GM23338 (cell line): ENCODE data around the gene RGS2. TPM values are rescaled to one million over a fixed set of nuclear protein-coding genes. Genes with fewer than 3 reads are reported as not detected.

ENCODE experiments used
- ATAC-seq: fragments of 200-7000 bp; cut with Tn5 transposase; 3 replicates; pipeline ENCODE4 v1.9.1; 2020
- DNase-seq: peaks from one replicate; pipeline ENCODE4 v3.0.0-alpha.2; 2015; ENCODE audit warnings: low spot score
- H2AFZ ChIP-seq: fragments of 200-600 bp; sonication (generic); 2 replicates; pipeline ENCODE4 v1.8.0; 2016; ENCODE audit warnings: antibody characterized with exemption, mild to moderate bottlenecking, moderate library complexity
- H3F3A ChIP-seq: fragments of 200-600 bp; sonication (generic); replicated peaks from 2 replicates; pipeline ENCODE4 v1.8.0; 2017; ENCODE audit warnings: antibody characterized with exemption, mixed run types, low read depth
- H3K27ac ChIP-seq: fragments of 200-600 bp; sonication (generic); 2 replicates; pipeline ENCODE4 v1.6.1; 2016; ENCODE audit warnings: low read depth
- H3K27me3 ChIP-seq: fragments of 200-600 bp; sonication (generic); 2 replicates; pipeline ENCODE4 v1.8.0; 2016; ENCODE audit warnings: mild to moderate bottlenecking, mixed run types, moderate library complexity; ENCODE audit not compliant: insufficient read depth
- H3K36me3 ChIP-seq: fragments of 200-600 bp; sonication (generic); 2 replicates; pipeline ENCODE4 v1.8.0; 2016; ENCODE audit warnings: mild to moderate bottlenecking; ENCODE audit not compliant: insufficient read depth
- H3K4me1 ChIP-seq: fragments of 200-600 bp; sonication (generic); 2 replicates; pipeline ENCODE4 v1.8.0; 2016; ENCODE audit warnings: mild to moderate bottlenecking, moderate library complexity; ENCODE audit not compliant: insufficient read depth
- H3K4me2 ChIP-seq: fragments of 200-600 bp; sonication (generic); 2 replicates; pipeline ENCODE4 v1.7.1; 2017; ENCODE audit warnings: mixed run types
- H3K4me3 ChIP-seq: fragments of 200-600 bp; sonication (generic); 2 replicates; pipeline ENCODE4 v1.6.1; 2016; ENCODE audit warnings: mixed run types
- H3K79me2 ChIP-seq: fragments of 200-600 bp; sonication (generic); replicated peaks from 2 replicates; pipeline ENCODE4 v1.8.0; 2017; ENCODE audit warnings: mild to moderate bottlenecking; ENCODE audit not compliant: insufficient read depth
- H3K9me2 ChIP-seq: fragments of 200-600 bp; sonication (generic); 2 replicates; pipeline ENCODE4 v1.8.0; 2017; ENCODE audit not compliant: insufficient read depth
- H4K20me1 ChIP-seq: fragments of 200-600 bp; sonication (generic); replicated peaks from 2 replicates; pipeline ENCODE4 v1.8.0; 2017; ENCODE audit warnings: mild to moderate bottlenecking; ENCODE audit not compliant: insufficient read depth
- H3K27ac Mint-ChIP-seq: 2 replicates; pipeline ENCODE4 v1.8.0; 2020; ENCODE audit warnings: inconsistent platforms, mild to moderate bottlenecking, moderate library complexity, mixed read lengths
- H3K27me3 Mint-ChIP-seq: 3 replicates; pipeline ENCODE4 v1.8.0; 2022; ENCODE audit warnings: low read depth, mild to moderate bottlenecking, moderate library complexity, mixed read lengths, inconsistent platforms; ENCODE audit not compliant: insufficient read depth, poor library complexity
- H3K36me3 Mint-ChIP-seq: 3 replicates; pipeline ENCODE4 v1.8.0; 2021; ENCODE audit warnings: low read depth, mild to moderate bottlenecking, inconsistent platforms, moderate library complexity, mixed read lengths
- H3K4me1 Mint-ChIP-seq: 3 replicates; pipeline ENCODE4 v1.8.0; 2020; ENCODE audit warnings: mild to moderate bottlenecking, inconsistent platforms, mixed read lengths
- H3K4me3 Mint-ChIP-seq: 3 replicates; pipeline ENCODE4 v1.8.0; 2021; ENCODE audit warnings: moderate library complexity, mild to moderate bottlenecking, inconsistent platforms, mixed read lengths
- H3K9me3 Mint-ChIP-seq: 3 replicates; pipeline ENCODE4 v1.8.0; 2020; ENCODE audit warnings: moderate library complexity, mild to moderate bottlenecking, inconsistent platforms, mixed read lengths
- CREB1 ChIP-seq: fragments of 250-450 bp; sonication (Bioruptor Pico); IDR thresholded peaks from 2 replicates; pipeline ENCODE4 v1.5.0; 2020; ENCODE audit warnings: low read depth, mild to moderate bottlenecking, moderate library complexity
- CTCF ChIP-seq, 2 experiments: fragments of 200-600 bp in 1 of 2; sonication (generic) in 1 of 2; conservative IDR thresholded peaks; 2 replicates each; pipeline versions ENCODE4 v1.5.1 to v1.6.1; 2016 to 2017; ENCODE audit warnings: antibody characterized with exemption in 2 of 2, low read depth in 2 of 2, mild to moderate bottlenecking in 2 of 2, moderate library complexity in 1 of 2
- ETS1 ChIP-seq: IDR thresholded peaks from 2 replicates; pipeline ENCODE4 v1.6.1; 2016; ENCODE audit warnings: antibody characterized with exemption
- EZH2 ChIP-seq: fragments of 200-600 bp; sonication (generic); IDR thresholded peaks from one replicate; pipeline ENCODE4 v1.8.0; 2017; ENCODE audit warnings: antibody characterized with exemption, mild to moderate bottlenecking, low read depth; ENCODE audit not compliant: unreplicated experiment
- EZH2phosphoT487 ChIP-seq: fragments of 200-600 bp; sonication (generic); IDR thresholded peaks from one replicate; pipeline ENCODE4 v1.8.1; 2018; ENCODE audit warnings: antibody characterized with exemption; ENCODE audit not compliant: unreplicated experiment
- JUNB ChIP-seq: IDR thresholded peaks from one replicate; pipeline ENCODE4 v1.6.1; 2016; ENCODE audit warnings: antibody characterized with exemption; ENCODE audit not compliant: unreplicated experiment
- NANOG ChIP-seq: IDR thresholded peaks from 2 replicates; pipeline ENCODE4 v1.6.1; 2016; ENCODE audit warnings: antibody characterized with exemption, borderline replicate concordance
- POLR2AphosphoS5 ChIP-seq: IDR thresholded peaks from 2 replicates; pipeline ENCODE4 v1.6.1; 2016; ENCODE audit warnings: antibody characterized with exemption, low read depth
- REST ChIP-seq: IDR thresholded peaks from one replicate; pipeline ENCODE4 v1.6.1; 2018; ENCODE audit warnings: antibody characterized with exemption; ENCODE audit not compliant: unreplicated experiment
- STAT1 ChIP-seq: IDR thresholded peaks from one replicate; pipeline ENCODE4 v1.6.1; 2016; ENCODE audit warnings: antibody characterized with exemption; ENCODE audit not compliant: unreplicated experiment
- ZNF114 ChIP-seq: fragments of 250-450 bp; sonication (Bioruptor Pico); IDR thresholded peaks from 2 replicates; pipeline ENCODE4 v1.5.0; 2020; ENCODE audit warnings: mild to moderate bottlenecking, moderate library complexity
- ZNF331 ChIP-seq: fragments of 250-450 bp; sonication (Bioruptor Pico); IDR thresholded peaks from 2 replicates; pipeline ENCODE4 v1.5.0; 2020; ENCODE audit warnings: low read depth, mild to moderate bottlenecking, moderate library complexity
- polyA plus RNA-seq: library from polyadenylated mRNA; unstranded; fragments of >200 nt; fragmentation: Nextera tagmentation; extraction: Ambion mirVana; gene quantifications from 2 replicates; pipeline ENCODE4 v1.2.1, GENCODE V29; 2016
- total RNA-seq: library from RNA; depleted of rRNA; stranded (reverse); fragments of >200 nt; shearing (Covaris generic); gene quantifications from 2 replicates; pipeline ENCODE4 v1.2.3, GENCODE V29; 2014

Gene RGS2
- total and polyA plus RNA-seq, 2 experiments from 2014 or later: 13.8 to 24.8 TPM

- Histone ChIP-seq H3F3A (no peaks in the 10 kb centered on the region), H2AFZ (no peak overlapping the region), H3K4me2 (no peak overlapping the region), H3K9me2 (peaks cover 13% of the 10 kb centered on the region; the same call in 1 of the 2 replicates), H3K36me3 (no peaks in the 10 kb centered on the region), H3K4me3 (no peak overlapping the region), H3K79me2 (no peaks in the 10 kb centered on the region), H3K27ac (no peak overlapping the region), H3K4me1 (peaks cover 17% of the 10 kb centered on the region; the same call in 1 of the 2 replicates), H4K20me1 (no peaks in the 10 kb centered on the region), H3K27me3 (no peaks in the 10 kb centered on the region)
- H3K27me3 Mint-ChIP-seq: peaks cover 6% of the 10 kb centered on the region
- no peak for ATAC-seq
- DNase-seq: no peak
- H3K4me1 Mint-ChIP-seq: peaks cover 26% of the 10 kb centered on the region
- H3K4me3 Mint-ChIP-seq: no peak overlapping the region
- H3K36me3 Mint-ChIP-seq: no peaks in the 10 kb centered on the region
- no peaks in the 10 kb centered on the region for H3K9me3 Mint-ChIP-seq
- peak overlapping the region; percentile 24; the same call in 1 of the 2 replicates for H3K27ac Mint-ChIP-seq
- TF ChIP-seq CTCF (conservative IDR thresholded peaks at IDR 0.05; ENCODE audit: low read depth in 2 of 2) (no peak), POLR2AphosphoS5 (no peak), JUNB (no peak), EZH2phosphoT487 (no peak), REST (no peak)
Observed at GRCh38 chr1:192826791-192827546, 18.1 kb downstream of the RGS2 start.

GRCh38 chr1:192830595-192831246 lies 21.9 kb downstream of the RGS2 start:
- H3K4me2 ChIP-seq: no peak overlapping the region
- Mint-ChIP-seq H3K36me3 (no peaks in the 10 kb centered on the region), H3K9me3 (no peaks in the 10 kb centered on the region), H3K27ac (no peak overlapping the region), H3K4me1 (peaks cover 33% of the 10 kb centered on the region), H3K4me3 (no peak overlapping the region), H3K27me3 (peaks cover 7% of the 10 kb centered on the region)
- peaks cover 17% of the 10 kb centered on the region; the same call in 1 of the 2 replicates for H3K4me1 ChIP-seq
- H3K79me2 ChIP-seq: no peaks in the 10 kb centered on the region
- peak; percentile 28 for DNase-seq
- H3K27me3 ChIP-seq: no peaks in the 10 kb centered on the region
- no peaks in the 10 kb centered on the region for H3F3A ChIP-seq
- no peak overlapping the region for H3K27ac ChIP-seq
- no peak overlapping the region for H3K4me3 ChIP-seq
- H2AFZ ChIP-seq: no peak overlapping the region
- no peaks in the 10 kb centered on the region for H3K36me3 ChIP-seq
- H4K20me1 ChIP-seq: no peaks in the 10 kb centered on the region
- ATAC-seq: peak; percentile 50
- H3K9me2 ChIP-seq: peaks cover 9% of the 10 kb centered on the region; the same call in 1 of the 2 replicates
- TF ChIP-seq JUNB (no peak), CREB1 (CRISPR knock-in tag) (no peak), ZNF331 (CRISPR knock-in tag) (no peak), ZNF114 (CRISPR knock-in tag) (no peak), EZH2phosphoT487 (no peak), ETS1 (no peak), NANOG (no peak), STAT1 (no peak), POLR2AphosphoS5 (no peak), EZH2 (no peak), REST (no peak)
